ENCODE measurements around the gene DLG2.

DNA sequence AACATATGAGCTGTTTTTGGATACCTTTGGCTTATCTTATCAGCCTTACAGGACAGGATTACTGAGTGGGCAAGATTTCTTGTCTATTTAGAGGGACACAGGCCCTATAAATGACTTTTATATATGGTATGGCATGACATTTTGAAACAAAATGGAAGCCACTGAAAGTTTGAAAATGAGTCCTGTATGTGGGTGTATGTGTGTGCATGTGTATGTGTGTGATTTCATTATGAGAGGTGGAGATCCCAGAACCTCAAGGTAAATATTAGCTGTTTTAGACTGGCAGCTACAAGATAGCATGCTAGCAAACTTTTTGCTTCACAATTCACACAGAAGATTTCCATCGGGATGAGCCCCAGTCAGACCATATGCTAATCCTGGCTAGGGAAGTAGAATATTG lies 1370.5 kb downstream of the DLG2 start:
- TF ChIP-seq EP300 (IDR thresholded peaks at IDR 0.05) (no peak), POLR2A (IDR thresholded peaks at IDR 0.05) (no peak), POLR2AphosphoS5 (IDR thresholded peaks at IDR 0.05) (no peak)
- TF ChIP-seq, protein P1, sequence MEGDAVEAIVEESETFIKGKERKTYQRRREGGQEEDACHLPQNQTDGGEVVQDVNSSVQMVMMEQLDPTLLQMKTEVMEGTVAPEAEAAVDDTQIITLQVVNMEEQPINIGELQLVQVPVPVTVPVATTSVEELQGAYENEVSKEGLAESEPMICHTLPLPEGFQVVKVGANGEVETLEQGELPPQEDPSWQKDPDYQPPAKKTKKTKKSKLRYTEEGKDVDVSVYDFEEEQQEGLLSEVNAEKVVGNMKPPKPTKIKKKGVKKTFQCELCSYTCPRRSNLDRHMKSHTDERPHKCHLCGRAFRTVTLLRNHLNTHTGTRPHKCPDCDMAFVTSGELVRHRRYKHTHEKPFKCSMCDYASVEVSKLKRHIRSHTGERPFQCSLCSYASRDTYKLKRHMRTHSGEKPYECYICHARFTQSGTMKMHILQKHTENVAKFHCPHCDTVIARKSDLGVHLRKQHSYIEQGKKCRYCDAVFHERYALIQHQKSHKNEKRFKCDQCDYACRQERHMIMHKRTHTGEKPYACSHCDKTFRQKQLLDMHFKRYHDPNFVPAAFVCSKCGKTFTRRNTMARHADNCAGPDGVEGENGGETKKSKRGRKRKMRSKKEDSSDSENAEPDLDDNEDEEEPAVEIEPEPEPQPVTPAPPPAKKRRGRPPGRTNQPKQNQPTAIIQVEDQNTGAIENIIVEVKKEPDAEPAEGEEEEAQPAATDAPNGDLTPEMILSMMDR (IDR thresholded peaks at IDR 0.05), result no peak

All from sigmoid colon (tissue), 4 donors.